ENCODE measurements around the gene MUC12. TPM values are rescaled to one million over a fixed set of nuclear protein-coding genes. Genes with fewer than 3 reads are reported as not detected.

Gene MUC12
- total and polyA plus RNA-seq, 2 of the 8 experiments (the other 6 are each of a cell fraction or from before 2014, with no cell fraction given), result 7.7 to 16.2 TPM

DNA sequence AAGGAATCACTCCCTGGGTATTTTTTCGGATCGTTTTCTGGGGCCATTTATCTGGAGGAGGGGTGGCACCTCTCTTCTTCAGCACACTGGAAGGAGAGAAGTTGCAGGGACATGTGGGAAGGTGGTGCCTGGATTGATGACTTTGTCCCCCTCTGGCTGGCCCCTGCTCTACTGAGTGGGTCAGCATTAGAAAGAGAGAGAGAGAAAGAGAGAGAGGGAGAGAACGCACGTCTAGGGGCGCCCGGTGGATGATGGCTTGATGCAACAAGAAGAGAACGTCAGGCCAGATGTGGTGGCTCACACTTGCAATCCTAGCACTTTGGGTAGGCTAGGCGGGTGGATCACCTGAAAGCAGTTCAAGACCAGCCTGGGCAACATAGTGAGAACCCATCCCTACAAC is 5.5 kb upstream of the MUC12 start:
- 0 out of 4 replicates have a peak, but pooled peaks cover 0 to 2% of the 10 kb centered on the region in 2 experiments for H3K9me3 ChIP-seq (ENCODE audit: insufficient read depth in 2 of 2, low read depth in 1 of 2, low read length in 1 of 2)
- POLR2A ChIA-PET (ENCODE audit: partially characterized antibody), result interaction anchor here (1.3 to 1.5 kb wide), 2 partner anchors 9 to 136 kb away, joined by 3 to 4 read pairs; no protein-coding TSS in a partner anchor
- DNase-seq (ENCODE audit: low read depth in 1 of 2, low spot score in 2 of 2), result no peak
- no peaks in the 10 kb centered on the region for H3K79me2 ChIP-seq (ENCODE audit: control insufficient read depth in 1 of 2, insufficient read depth in 2 of 2, low read length in 2 of 2)
- no peak overlapping the region for H3K4me3 ChIP-seq (ENCODE audit: extremely low read depth in 1 of 4, insufficient read depth in 2 of 4, low read depth in 3 of 4, low read length in 4 of 4)
- peaks cover 9% of the 10 kb centered on the region; the same call in 1 of the 2 replicates for H3K23me2 ChIP-seq (ENCODE audit: low read depth, low read length)
- no peak for FAIRE-seq
- 74% methylated on average over 8 of the region's 8 CpGs; no CpG with 5 or more reads in 1 of the 2 experiments for WGBS, 2 experiments (ENCODE audit: extremely low coverage in 1 of 2, insufficient coverage in 1 of 2, insufficient read length in 1 of 2, insufficient replicate concordance in 2 of 2, low coverage in 1 of 2, low lambda C conversion rate in 2 of 2, missing lambda C conversion rate in 1 of 2)
- CTCF ChIA-PET (ENCODE audit: partially characterized antibody), result interaction anchor here (0.8 kb wide), 1 partner anchor 96 kb away, joined by 3 read pairs; no protein-coding TSS in a partner anchor
- no peak overlapping the region for H2AK5ac ChIP-seq (ENCODE audit: low read depth, low read length)
- H3K4me2 ChIP-seq (ENCODE audit: insufficient read depth in 1 of 2, low read depth in 2 of 2, low read length in 2 of 2), result no peak overlapping the region
- no peak overlapping the region for H2BK12ac ChIP-seq (ENCODE audit: low read depth, low read length)
- H3K4ac ChIP-seq (replicated peaks; ENCODE audit: insufficient read length, low read depth, low read length), result no peak overlapping the region
- H3K79me1 ChIP-seq (ENCODE audit: low read depth, low read length), result no peaks in the 10 kb centered on the region; the same call in 1 of the 2 replicates
- no peaks in the 10 kb centered on the region for H3K36me3 ChIP-seq (ENCODE audit: control insufficient read depth in 2 of 4, insufficient read depth in 4 of 4, low read length in 3 of 4)
- no peak overlapping the region for H3K23ac ChIP-seq (ENCODE audit: insufficient read length)
- no peak overlapping the region for H3K18ac ChIP-seq (ENCODE audit: extremely low read depth, low read length)
- no peak overlapping the region for H3K56ac ChIP-seq (replicated peaks; ENCODE audit: insufficient read length, low read depth, low read length)
- H2BK20ac ChIP-seq (ENCODE audit: low read length), result no peak overlapping the region
- no peak overlapping the region for H2AFZ ChIP-seq (ENCODE audit: low read length)
- H4K20me1 ChIP-seq (replicated peaks in 1 of 2; ENCODE audit: control insufficient read depth in 1 of 2, insufficient read depth in 2 of 2, low read length in 2 of 2), result peaks cover 2 to 7% of the 10 kb centered on the region in 2 experiments
- no peak overlapping the region for H3K14ac ChIP-seq (ENCODE audit: insufficient read length)
- peaks cover 3 to 18% (median 14%) of the 10 kb centered on the region in 4 experiments for H3K27me3 ChIP-seq (replicated peaks in 1 of 4; ENCODE audit: control insufficient read depth in 3 of 4, extremely low read depth in 1 of 4, insufficient read depth in 3 of 4, low read length in 3 of 4)
- no peak overlapping the region for H4K8ac ChIP-seq (ENCODE audit: extremely low read depth, insufficient read depth, low read length)
- no peak overlapping the region for H2BK15ac ChIP-seq (ENCODE audit: low read length)
- peaks cover 4 to 32% (median 26%) of the 10 kb centered on the region in 4 experiments for H3K4me1 ChIP-seq (replicated peaks in 1 of 4; ENCODE audit: control insufficient read depth in 3 of 4, insufficient read depth in 4 of 4, low read length in 3 of 4)
- no peak overlapping the region for H3K27ac ChIP-seq (ENCODE audit: low read depth, low read length)
- H2BK120ac ChIP-seq (replicated peaks; ENCODE audit: low read depth, low read length), result no peak overlapping the region
- H4K91ac ChIP-seq (replicated peaks; ENCODE audit: insufficient read length, low read length), result no peak overlapping the region
- H3K9ac ChIP-seq (replicated peaks in 1 of 4; ENCODE audit: extremely low read depth in 1 of 4, low read depth in 3 of 4, low read length in 3 of 4), result no peak overlapping the region
- H4K5ac ChIP-seq (ENCODE audit: insufficient read length, low read depth, low read length), result no peak overlapping the region
- no peak overlapping the region for H2BK5ac ChIP-seq (ENCODE audit: low read depth, low read length)
- TF ChIP-seq TEAD4 (IDR thresholded peaks at IDR 0.05; ENCODE audit: low read depth, low read length), result no peak
- TF ChIP-seq, protein P1, sequence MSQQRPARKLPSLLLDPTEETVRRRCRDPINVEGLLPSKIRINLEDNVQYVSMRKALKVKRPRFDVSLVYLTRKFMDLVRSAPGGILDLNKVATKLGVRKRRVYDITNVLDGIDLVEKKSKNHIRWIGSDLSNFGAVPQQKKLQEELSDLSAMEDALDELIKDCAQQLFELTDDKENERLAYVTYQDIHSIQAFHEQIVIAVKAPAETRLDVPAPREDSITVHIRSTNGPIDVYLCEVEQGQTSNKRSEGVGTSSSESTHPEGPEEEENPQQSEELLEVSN (IDR thresholded peaks at IDR 0.05), result no peak
- TF ChIP-seq SAP30 (IDR thresholded peaks at IDR 0.05; ENCODE audit: insufficient read depth, insufficient replicate concordance, low read length), result no peak
- no peak for TF ChIP-seq POU5F1 (IDR thresholded peaks at IDR 0.05; ENCODE audit: low read depth, low read length)
- no peak for TF ChIP-seq SP2 (IDR thresholded peaks at IDR 0.05; ENCODE audit: low read length)
- TF ChIP-seq MAFK (IDR thresholded peaks at IDR 0.05; ENCODE audit: low read depth, low read length), result no peak
- no peak for TF ChIP-seq EP300 (IDR thresholded peaks at IDR 0.05; ENCODE audit: borderline replicate concordance in 1 of 2, low read depth in 2 of 2, low read length in 2 of 2)
- TF ChIP-seq, protein P2, sequence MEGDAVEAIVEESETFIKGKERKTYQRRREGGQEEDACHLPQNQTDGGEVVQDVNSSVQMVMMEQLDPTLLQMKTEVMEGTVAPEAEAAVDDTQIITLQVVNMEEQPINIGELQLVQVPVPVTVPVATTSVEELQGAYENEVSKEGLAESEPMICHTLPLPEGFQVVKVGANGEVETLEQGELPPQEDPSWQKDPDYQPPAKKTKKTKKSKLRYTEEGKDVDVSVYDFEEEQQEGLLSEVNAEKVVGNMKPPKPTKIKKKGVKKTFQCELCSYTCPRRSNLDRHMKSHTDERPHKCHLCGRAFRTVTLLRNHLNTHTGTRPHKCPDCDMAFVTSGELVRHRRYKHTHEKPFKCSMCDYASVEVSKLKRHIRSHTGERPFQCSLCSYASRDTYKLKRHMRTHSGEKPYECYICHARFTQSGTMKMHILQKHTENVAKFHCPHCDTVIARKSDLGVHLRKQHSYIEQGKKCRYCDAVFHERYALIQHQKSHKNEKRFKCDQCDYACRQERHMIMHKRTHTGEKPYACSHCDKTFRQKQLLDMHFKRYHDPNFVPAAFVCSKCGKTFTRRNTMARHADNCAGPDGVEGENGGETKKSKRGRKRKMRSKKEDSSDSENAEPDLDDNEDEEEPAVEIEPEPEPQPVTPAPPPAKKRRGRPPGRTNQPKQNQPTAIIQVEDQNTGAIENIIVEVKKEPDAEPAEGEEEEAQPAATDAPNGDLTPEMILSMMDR (IDR thresholded peaks at IDR 0.05; ENCODE audit: control extremely low read depth in 1 of 3, insufficient read depth in 1 of 3, low read depth in 1 of 3, low read length in 3 of 3), result no peak
- no peak for TF ChIP-seq YY1 (IDR thresholded peaks at IDR 0.05; ENCODE audit: low read depth, low read length)
- TF ChIP-seq RFX5 (IDR thresholded peaks at IDR 0.05; ENCODE audit: borderline replicate concordance, low read depth, low read length), result no peak
